HCT116 (cell line): Measurements from ENCODE around the gene SLC35F1. TPM values are rescaled to one million over a fixed set of nuclear protein-coding genes. Genes with fewer than 3 reads are reported as not detected.

ENCODE experiments used
- ATAC-seq: fragments of 200-7000 bp; cut with Tn5 transposase; 2 replicates; pipeline ENCODE4 v1.9.1; 2020; ENCODE audit warnings: mild to moderate bottlenecking, moderate library complexity
- BruUV-seq: library from RNA; stranded (reverse); fragments of 400-500 nt; replicated peaks from 2 replicates; lab custom pipeline; 2021; lab: Mats Ljungman, UMichigan
- CTCF ChIA-PET: fragments of 300-600 bp; sonication (Branson Sonifier 250); formaldehyde crosslinking; loops from one replicate; lab custom pipeline; 2021; ENCODE audit warnings: antibody characterized with exemption; lab: Charles Lee
- POLR2A ChIA-PET: fragments of 300-600, 350-600 bp; sonication (Branson Sonifier 250); formaldehyde crosslinking; loops from one replicate; lab custom pipeline; 2021; ENCODE audit warnings: antibody characterized with exemption; lab: Charles Lee
- RAD21 ChIA-PET, 2 experiments: fragments of 300-600 bp; sonication (Branson Sonifier 250); formaldehyde crosslinking; loops; one replicate each; lab custom pipeline; 2023; ENCODE audit warnings: low total read pairs in 2 of 2; ENCODE audit not compliant: uncharacterized antibody in 2 of 2, unreplicated experiment in 2 of 2, low non-redundant PET in 1 of 2; lab: Charles Lee
- DNase-seq: peaks from one replicate; pipeline ENCODE4 v3.0.0-alpha.2; 2010; ENCODE audit warnings: low read depth, low spot score
- H2AFZ ChIP-seq: fragments of 200-600 bp; shearing (Covaris generic), sonication (generic); 2 replicates; pipeline ENCODE4 v1.6.1; 2017; ENCODE audit warnings: low read depth, mixed run types, mixed read lengths, antibody characterized with exemption, low read length; ENCODE audit not compliant: poor library complexity, severe bottlenecking
- H3K27ac ChIP-seq: 2 replicates; pipeline ENCODE4 v1.5.1; 2012; ENCODE audit warnings: low read depth, low read length
- H3K27me3 ChIP-seq: fragments of 200-600 bp; sonication (generic); 2 replicates; pipeline ENCODE4 v1.6.1; 2016; ENCODE audit warnings: mixed run types, low read length, mixed read lengths; ENCODE audit not compliant: insufficient read depth
- H3K36me3 ChIP-seq, 2 experiments: fragments of 200-500 bp in 1 of 2; fragments of 200-600 bp in 1 of 2; sonication (Bioruptor generic) in 1 of 2; sonication (generic) in 1 of 2; 2 replicates each; pipeline versions ENCODE4 v1.5.1 to v1.6.1; 2014 to 2016; ENCODE audit warnings: low read length in 2 of 2, inconsistent platforms in 1 of 2, mixed read lengths in 1 of 2, mixed run types in 1 of 2; ENCODE audit not compliant: insufficient read depth in 2 of 2, control insufficient read depth in 1 of 2
- H3K4me1 ChIP-seq, 2 experiments: fragments of 200-600 bp in 1 of 2; sonication (generic) in 1 of 2; 2 replicates each; pipeline versions ENCODE4 v1.5.1 to v1.6.1; 2012 to 2017; ENCODE audit warnings: low read length in 2 of 2, inconsistent platforms in 1 of 2, mild to moderate bottlenecking in 1 of 2, mixed read lengths in 1 of 2, mixed run types in 1 of 2, moderate library complexity in 1 of 2; ENCODE audit not compliant: insufficient read depth in 2 of 2, control insufficient read depth in 1 of 2
- H3K4me2 ChIP-seq: fragments of 200-600 bp; sonication (generic); 2 replicates; pipeline ENCODE4 v1.6.1; 2017; ENCODE audit warnings: mixed run types, low read length, mixed read lengths
- H3K4me3 ChIP-seq, 2 experiments: fragments of 200-600 bp in 1 of 2; sonication (generic) in 1 of 2; replicated peaks in 1 of 2; 2 replicates each; pipeline ENCODE4 v1.5.1; 2011 to 2016; ENCODE audit warnings: low read length in 2 of 2, control low read depth in 1 of 2, low read depth in 1 of 2, mild to moderate bottlenecking in 1 of 2, mixed read lengths in 1 of 2, mixed run types in 1 of 2
- H3K79me2 ChIP-seq: fragments of 200-600 bp; sonication (generic); 2 replicates; pipeline ENCODE4 v1.6.1; 2017; ENCODE audit warnings: mild to moderate bottlenecking, mixed run types, low read length, moderate library complexity, mixed read lengths; ENCODE audit not compliant: insufficient read depth
- H3K9ac ChIP-seq: fragments of 200-600 bp; sonication (generic); 2 replicates; pipeline ENCODE4 v1.6.1; 2016; ENCODE audit warnings: low read length, mixed read lengths
- H3K9me2 ChIP-seq: fragments of 200-600 bp; sonication (generic), shearing (Covaris generic); 2 replicates; pipeline ENCODE4 v1.6.1; 2017; ENCODE audit warnings: mixed run types, mild to moderate bottlenecking, moderate library complexity; ENCODE audit not compliant: insufficient read depth
- H3K9me3 ChIP-seq, 2 experiments: fragments of 200-500 bp in 1 of 2; fragments of 200-600 bp in 1 of 2; sonication (Bioruptor generic) in 1 of 2; sonication (generic) in 1 of 2; 2 replicates each; pipeline ENCODE4 v1.6.1; 2014 to 2017; ENCODE audit warnings: low read length in 2 of 2, mixed read lengths in 2 of 2, inconsistent platforms in 1 of 2, low read depth in 1 of 2, mild to moderate bottlenecking in 1 of 2, mixed run types in 1 of 2, moderate library complexity in 1 of 2; ENCODE audit not compliant: control insufficient read depth in 1 of 2, insufficient read depth in 1 of 2
- H4K20me1 ChIP-seq: fragments of 200-600 bp; sonication (generic), shearing (Covaris generic); 2 replicates; pipeline ENCODE4 v1.6.1; 2017; ENCODE audit warnings: mixed run types, mild to moderate bottlenecking, moderate library complexity; ENCODE audit not compliant: insufficient read depth
- CBX3 ChIP-seq: IDR thresholded peaks from 2 replicates; pipeline ENCODE4 v1.6.1; 2012; ENCODE audit warnings: low read depth
- CEBPB ChIP-seq: IDR thresholded peaks from 2 replicates; pipeline ENCODE4 v1.6.1; 2012; ENCODE audit warnings: low read depth
- EGR1 ChIP-seq: IDR thresholded peaks from 2 replicates; pipeline ENCODE4 v1.6.1; 2012; ENCODE audit warnings: low read depth
- ELF1 ChIP-seq: IDR thresholded peaks from 2 replicates; pipeline ENCODE4 v1.6.1; 2012; ENCODE audit warnings: low read depth, borderline replicate concordance
- EZH2 ChIP-seq: fragments of 200-600 bp; sonication (generic); IDR thresholded peaks from 2 replicates; pipeline ENCODE4 v1.6.1; 2017; ENCODE audit warnings: antibody characterized with exemption, mixed run types
- EZH2phosphoT487 ChIP-seq: fragments of 200-600 bp; IDR thresholded peaks from 2 replicates; pipeline ENCODE4 v1.6.1; 2018; ENCODE audit warnings: antibody characterized with exemption, borderline replicate concordance
- JUND ChIP-seq: IDR thresholded peaks from 2 replicates; pipeline ENCODE4 v1.6.1; 2012
- POLR2A ChIP-seq: IDR thresholded peaks from 2 replicates; pipeline ENCODE4 v1.7.0; 2011; ENCODE audit warnings: borderline replicate concordance; ENCODE audit not compliant: insufficient read depth, insufficient read length; ENCODE audit errors: extremely low read depth
- POLR2AphosphoS5 ChIP-seq: IDR thresholded peaks from 2 replicates; pipeline ENCODE4 v1.6.1; 2011; ENCODE audit warnings: mild to moderate bottlenecking, low read depth, low read length, moderate library complexity
- RAD21 ChIP-seq: IDR thresholded peaks from 2 replicates; pipeline ENCODE4 v1.6.1; 2012; ENCODE audit warnings: low read depth, mild to moderate bottlenecking
- SRF ChIP-seq: IDR thresholded peaks from 2 replicates; pipeline ENCODE4 v1.6.1; 2012; ENCODE audit warnings: low read depth
- TCF7L2 ChIP-seq: IDR thresholded peaks from 2 replicates; pipeline ENCODE4 v1.7.0; 2011; ENCODE audit warnings: borderline replicate concordance, inconsistent platforms; ENCODE audit not compliant: insufficient read depth, insufficient read length; ENCODE audit errors: extremely low read depth
- YY1 ChIP-seq: IDR thresholded peaks from 2 replicates; pipeline ENCODE4 v1.6.1; 2011; ENCODE audit warnings: low read length, low read depth, moderate library complexity, mild to moderate bottlenecking; ENCODE audit not compliant: insufficient replicate concordance; ENCODE audit errors: extremely low read depth
- ZFX ChIP-seq: fragments of 450-650 bp; IDR thresholded peaks from 2 replicates; pipeline ENCODE4 v1.6.1; 2017
- ZNF274 ChIP-seq: fragments of 200-500 bp; sonication (Bioruptor generic); IDR thresholded peaks from 2 replicates; pipeline ENCODE4 v1.6.1; 2014; ENCODE audit warnings: mild to moderate bottlenecking, low read depth, low read length, inconsistent platforms
- intact Hi-C: fragments of 100-400 bp; cut with micrococcal nuclease; formaldehyde crosslinking; loops from 2 replicates; pipeline ENCODE4 v1.10.0; 2022
- total RNA-seq: library from RNA; stranded (reverse); gene quantifications from one replicate; pipeline ENCODE4 v1.2.1, GENCODE V29; 2021; ENCODE audit not compliant: unreplicated experiment
- TF ChIP-seq, protein P1 (sequence below): IDR thresholded peaks from 2 replicates; pipeline ENCODE4 v1.6.1; 2012; ENCODE audit warnings: low read depth
- TF ChIP-seq, protein P2 (sequence below), 3 experiments: fragments of 200-600 bp in 1 of 3; sonication (generic) in 1 of 3; IDR thresholded peaks in 2 of 3; conservative IDR thresholded peaks in 1 of 3; 2 replicates each; pipeline ENCODE4 v1.5.1; 2012 to 2017; ENCODE audit warnings: low read depth in 2 of 3, low read length in 2 of 3, antibody characterized with exemption in 1 of 3, borderline replicate concordance in 1 of 3, control low read depth in 1 of 3, mild to moderate bottlenecking in 1 of 3, mixed read lengths in 1 of 3, mixed run types in 1 of 3, moderate library complexity in 1 of 3; ENCODE audit not compliant: insufficient read depth in 1 of 3
- TF ChIP-seq, protein P3 (sequence below): IDR thresholded peaks from 2 replicates; pipeline ENCODE4 v1.6.1; 2012
- TF ChIP-seq, protein P4 (sequence below): IDR thresholded peaks from 2 replicates; pipeline ENCODE4 v1.6.1; 2011; ENCODE audit warnings: mild to moderate bottlenecking, low read length, moderate library complexity; ENCODE audit not compliant: insufficient replicate concordance; ENCODE audit errors: extremely low read depth

The SLC35F1 gene
- total RNA-seq, 1 experiment from 2014 or later, result 0.07 TPM

GRCh38 chr6:117958536-117958935, 51.5 kb downstream of the SLC35F1 start:
- no peak for DNase-seq
- Histone ChIP-seq H3K36me3 (no peaks in the 10 kb centered on the region), H3K9ac (no peak overlapping the region), H3K79me2 (no peaks in the 10 kb centered on the region), H2AFZ (no peak overlapping the region), H3K4me1 (no peaks in the 10 kb centered on the region), H3K4me2 (no peak overlapping the region), H3K4me3 (no peak overlapping the region), H4K20me1 (no peaks in the 10 kb centered on the region), H3K9me2 (no peaks in the 10 kb centered on the region), H3K27me3 (no peaks in the 10 kb centered on the region; the same call in 1 of the 2 replicates), H3K27ac (no peak overlapping the region), H3K9me3 (no peaks in the 10 kb centered on the region)
- RAD21 ChIA-PET, result no interaction called here
- TF ChIP-seq ZFX, result no peak
- TF ChIP-seq EZH2, result no peak
- no peak for TF ChIP-seq ELF1
- TF ChIP-seq CEBPB, result no peak
- TF ChIP-seq POLR2AphosphoS5, result no peak
- TF ChIP-seq, protein P1, sequence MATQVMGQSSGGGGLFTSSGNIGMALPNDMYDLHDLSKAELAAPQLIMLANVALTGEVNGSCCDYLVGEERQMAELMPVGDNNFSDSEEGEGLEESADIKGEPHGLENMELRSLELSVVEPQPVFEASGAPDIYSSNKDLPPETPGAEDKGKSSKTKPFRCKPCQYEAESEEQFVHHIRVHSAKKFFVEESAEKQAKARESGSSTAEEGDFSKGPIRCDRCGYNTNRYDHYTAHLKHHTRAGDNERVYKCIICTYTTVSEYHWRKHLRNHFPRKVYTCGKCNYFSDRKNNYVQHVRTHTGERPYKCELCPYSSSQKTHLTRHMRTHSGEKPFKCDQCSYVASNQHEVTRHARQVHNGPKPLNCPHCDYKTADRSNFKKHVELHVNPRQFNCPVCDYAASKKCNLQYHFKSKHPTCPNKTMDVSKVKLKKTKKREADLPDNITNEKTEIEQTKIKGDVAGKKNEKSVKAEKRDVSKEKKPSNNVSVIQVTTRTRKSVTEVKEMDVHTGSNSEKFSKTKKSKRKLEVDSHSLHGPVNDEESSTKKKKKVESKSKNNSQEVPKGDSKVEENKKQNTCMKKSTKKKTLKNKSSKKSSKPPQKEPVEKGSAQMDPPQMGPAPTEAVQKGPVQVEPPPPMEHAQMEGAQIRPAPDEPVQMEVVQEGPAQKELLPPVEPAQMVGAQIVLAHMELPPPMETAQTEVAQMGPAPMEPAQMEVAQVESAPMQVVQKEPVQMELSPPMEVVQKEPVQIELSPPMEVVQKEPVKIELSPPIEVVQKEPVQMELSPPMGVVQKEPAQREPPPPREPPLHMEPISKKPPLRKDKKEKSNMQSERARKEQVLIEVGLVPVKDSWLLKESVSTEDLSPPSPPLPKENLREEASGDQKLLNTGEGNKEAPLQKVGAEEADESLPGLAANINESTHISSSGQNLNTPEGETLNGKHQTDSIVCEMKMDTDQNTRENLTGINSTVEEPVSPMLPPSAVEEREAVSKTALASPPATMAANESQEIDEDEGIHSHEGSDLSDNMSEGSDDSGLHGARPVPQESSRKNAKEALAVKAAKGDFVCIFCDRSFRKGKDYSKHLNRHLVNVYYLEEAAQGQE, result no peak
- no peak for TF ChIP-seq CBX3
- TF ChIP-seq, protein P2, sequence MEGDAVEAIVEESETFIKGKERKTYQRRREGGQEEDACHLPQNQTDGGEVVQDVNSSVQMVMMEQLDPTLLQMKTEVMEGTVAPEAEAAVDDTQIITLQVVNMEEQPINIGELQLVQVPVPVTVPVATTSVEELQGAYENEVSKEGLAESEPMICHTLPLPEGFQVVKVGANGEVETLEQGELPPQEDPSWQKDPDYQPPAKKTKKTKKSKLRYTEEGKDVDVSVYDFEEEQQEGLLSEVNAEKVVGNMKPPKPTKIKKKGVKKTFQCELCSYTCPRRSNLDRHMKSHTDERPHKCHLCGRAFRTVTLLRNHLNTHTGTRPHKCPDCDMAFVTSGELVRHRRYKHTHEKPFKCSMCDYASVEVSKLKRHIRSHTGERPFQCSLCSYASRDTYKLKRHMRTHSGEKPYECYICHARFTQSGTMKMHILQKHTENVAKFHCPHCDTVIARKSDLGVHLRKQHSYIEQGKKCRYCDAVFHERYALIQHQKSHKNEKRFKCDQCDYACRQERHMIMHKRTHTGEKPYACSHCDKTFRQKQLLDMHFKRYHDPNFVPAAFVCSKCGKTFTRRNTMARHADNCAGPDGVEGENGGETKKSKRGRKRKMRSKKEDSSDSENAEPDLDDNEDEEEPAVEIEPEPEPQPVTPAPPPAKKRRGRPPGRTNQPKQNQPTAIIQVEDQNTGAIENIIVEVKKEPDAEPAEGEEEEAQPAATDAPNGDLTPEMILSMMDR (IDR thresholded peaks at IDR 0.05 in 2 of 3, conservative IDR thresholded peaks at IDR 0.05 in 1 of 3; ENCODE audit: borderline replicate concordance in 1 of 3, insufficient read depth in 1 of 3, low read depth in 2 of 3, low read length in 2 of 3), result no peak
- TF ChIP-seq YY1, result no peak
- no peak for TF ChIP-seq JUND
- TF ChIP-seq POLR2A, result no peak
- TF ChIP-seq TCF7L2, result no peak
- TF ChIP-seq, protein P3, sequence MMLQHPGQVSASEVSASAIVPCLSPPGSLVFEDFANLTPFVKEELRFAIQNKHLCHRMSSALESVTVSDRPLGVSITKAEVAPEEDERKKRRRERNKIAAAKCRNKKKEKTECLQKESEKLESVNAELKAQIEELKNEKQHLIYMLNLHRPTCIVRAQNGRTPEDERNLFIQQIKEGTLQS, result no peak
- no peak for TF ChIP-seq ZNF274
- no peak for TF ChIP-seq SRF
- TF ChIP-seq EGR1, result no peak
- no peak for TF ChIP-seq EZH2phosphoT487
- TF ChIP-seq, protein P4, sequence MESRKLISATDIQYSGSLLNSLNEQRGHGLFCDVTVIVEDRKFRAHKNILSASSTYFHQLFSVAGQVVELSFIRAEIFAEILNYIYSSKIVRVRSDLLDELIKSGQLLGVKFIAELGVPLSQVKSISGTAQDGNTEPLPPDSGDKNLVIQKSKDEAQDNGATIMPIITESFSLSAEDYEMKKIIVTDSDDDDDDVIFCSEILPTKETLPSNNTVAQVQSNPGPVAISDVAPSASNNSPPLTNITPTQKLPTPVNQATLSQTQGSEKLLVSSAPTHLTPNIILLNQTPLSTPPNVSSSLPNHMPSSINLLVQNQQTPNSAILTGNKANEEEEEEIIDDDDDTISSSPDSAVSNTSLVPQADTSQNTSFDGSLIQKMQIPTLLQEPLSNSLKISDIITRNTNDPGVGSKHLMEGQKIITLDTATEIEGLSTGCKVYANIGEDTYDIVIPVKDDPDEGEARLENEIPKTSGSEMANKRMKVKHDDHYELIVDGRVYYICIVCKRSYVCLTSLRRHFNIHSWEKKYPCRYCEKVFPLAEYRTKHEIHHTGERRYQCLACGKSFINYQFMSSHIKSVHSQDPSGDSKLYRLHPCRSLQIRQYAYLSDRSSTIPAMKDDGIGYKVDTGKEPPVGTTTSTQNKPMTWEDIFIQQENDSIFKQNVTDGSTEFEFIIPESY, result no peak
- TF ChIP-seq RAD21, result no peak
- BruUV-seq, result no TSS peak
- CTCF ChIA-PET, result no interaction called here
- intact Hi-C loops, result no loop called here
- no peak for ATAC-seq
- POLR2A ChIA-PET, result no interaction called here
